OCI-LY7 (cell line): ENCODE data around the gene ABHD10. TPM values are rescaled to one million over a fixed set of nuclear protein-coding genes. Genes with fewer than 3 reads are reported as not detected.

ENCODE experiments used
- total RNA-seq, 2 experiments: library from RNA; depleted of rRNA in 1 of 2; stranded (reverse); fragments of >200 nt in 1 of 2; shearing (Covaris generic) in 1 of 2; gene quantifications; 2 replicates each; pipeline ENCODE4 v1.2.3, GENCODE V29; 2014 to 2022

The ABHD10 gene
- total RNA-seq, 2 experiments from 2014 or later = 40.8 to 46.5 TPM

Other genes starting within 250 kb of the ABHD10 start
- 1.5 and 2.1 TPM in 2 replicates for gene PHLDB2, start 119.8 kb upstream of the ABHD10 start, total RNA-seq (2014; rRNA removed; shearing (Covaris generic))
- 0.61 and 1.8 TPM in 2 replicates for gene PHLDB2, start 119.8 kb upstream of the ABHD10 start, total RNA-seq (2022)
- gene TAGLN3, start 19.9 kb downstream of the ABHD10 start, total RNA-seq (2014; rRNA removed; shearing (Covaris generic)) = not detected in 2 replicates
- gene TAGLN3, start 19.9 kb downstream of the ABHD10 start, total RNA-seq (2022) = not detected in 2 replicates
- gene TMPRSS7, start 55.7 kb downstream of the ABHD10 start, total RNA-seq (2014; rRNA removed; shearing (Covaris generic)) = not detected in 2 replicates
- not detected in 2 replicates for gene TMPRSS7, start 55.7 kb downstream of the ABHD10 start, total RNA-seq (2022)
- 19.0 and 20.1 TPM in 2 replicates for gene C3orf52, start 107.4 kb downstream of the ABHD10 start, total RNA-seq (2014; rRNA removed; shearing (Covaris generic))
- gene C3orf52, start 107.4 kb downstream of the ABHD10 start, total RNA-seq (2022) = 11.2 and 17.9 TPM in 2 replicates
- 160 and 193 TPM in 2 replicates for gene GCSAM, start 154.2 kb downstream of the ABHD10 start, total RNA-seq (2014; rRNA removed; shearing (Covaris generic))
- 195 and 247 TPM in 2 replicates for gene GCSAM, start 154.2 kb downstream of the ABHD10 start, total RNA-seq (2022)